A549 treated with AZD9567 at 1 μM for 4 hours (cell line): Measurements from ENCODE around the gene OR10S1. TPM values are rescaled to one million over a fixed set of nuclear protein-coding genes. Genes with fewer than 3 reads are reported as not detected.

Experiments
- total RNA-seq: library from RNA; stranded (reverse); fragments of 200-300 nt; extraction: Qiagen RNA extraction; gene quantifications from 5 replicates; pipeline ENCODE4 v1.2.3, GENCODE V29; 2022; ENCODE audit not compliant: insufficient read depth

The OR10S1 gene, protein sequence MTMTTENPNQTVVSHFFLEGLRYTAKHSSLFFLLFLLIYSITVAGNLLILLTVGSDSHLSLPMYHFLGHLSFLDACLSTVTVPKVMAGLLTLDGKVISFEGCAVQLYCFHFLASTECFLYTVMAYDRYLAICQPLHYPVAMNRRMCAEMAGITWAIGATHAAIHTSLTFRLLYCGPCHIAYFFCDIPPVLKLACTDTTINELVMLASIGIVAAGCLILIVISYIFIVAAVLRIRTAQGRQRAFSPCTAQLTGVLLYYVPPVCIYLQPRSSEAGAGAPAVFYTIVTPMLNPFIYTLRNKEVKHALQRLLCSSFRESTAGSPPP
- not detected in 5 replicates for total RNA-seq

DNA sequence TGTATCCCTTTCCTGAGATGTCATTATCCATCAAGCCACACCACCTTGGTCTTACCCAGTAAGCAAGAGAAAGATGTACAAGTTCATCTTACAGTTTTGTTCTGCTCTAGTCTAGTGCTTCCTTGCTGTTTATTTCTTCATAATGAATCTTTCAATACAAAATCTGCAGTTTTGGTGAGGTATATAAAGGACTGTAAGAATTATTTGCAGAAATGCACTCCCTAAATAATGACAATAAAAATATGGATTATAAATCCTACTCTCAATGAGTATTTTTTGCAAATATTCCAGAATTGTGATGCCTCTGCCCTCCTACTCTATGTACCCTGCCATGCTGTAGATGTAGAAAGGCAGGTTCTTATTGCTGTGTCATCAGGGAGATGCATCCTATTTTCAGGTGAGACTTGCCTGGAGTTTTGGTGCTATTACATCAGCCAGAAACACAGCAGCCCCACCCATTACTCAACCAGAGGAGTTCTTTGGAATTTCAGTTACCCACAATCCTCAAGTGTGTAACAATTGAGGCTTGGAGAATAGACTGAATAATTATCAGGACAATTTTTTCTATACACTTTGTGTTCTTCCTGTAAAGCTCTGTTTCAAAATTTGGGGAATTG, at the start of gene OR10S1:
TSS of gene OR10S1 (minus strand) at position 51 of the 617 bp plus-strand sequence. CDS start 117 bp downstream, outside the sequence.

DNA sequence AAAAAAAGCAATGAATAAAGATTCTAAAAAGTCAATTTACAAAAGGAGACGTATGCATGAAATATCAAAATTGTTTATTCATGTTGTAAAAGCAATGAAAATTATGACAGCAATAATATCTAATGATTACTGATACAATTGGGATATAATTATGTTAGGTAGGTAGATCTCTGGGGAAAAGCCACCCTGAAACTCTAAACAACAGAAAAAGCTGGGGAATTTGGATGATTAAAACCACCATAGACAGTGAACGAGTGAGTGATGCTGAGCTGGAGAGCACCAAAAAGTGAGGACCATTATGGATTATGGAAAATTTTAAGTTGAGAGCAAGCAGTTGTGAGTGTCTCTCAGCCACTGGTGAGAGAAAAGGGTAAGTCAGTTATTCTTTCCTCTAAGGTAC, 48.9 kb upstream of the OR10S1 start, which contains the start of gene OR10G8:
TSS of gene OR10G8 (plus strand) at position 301 of the 400 bp plus-strand sequence. CDS start 2,825 bp downstream, outside the sequence.

DNA sequence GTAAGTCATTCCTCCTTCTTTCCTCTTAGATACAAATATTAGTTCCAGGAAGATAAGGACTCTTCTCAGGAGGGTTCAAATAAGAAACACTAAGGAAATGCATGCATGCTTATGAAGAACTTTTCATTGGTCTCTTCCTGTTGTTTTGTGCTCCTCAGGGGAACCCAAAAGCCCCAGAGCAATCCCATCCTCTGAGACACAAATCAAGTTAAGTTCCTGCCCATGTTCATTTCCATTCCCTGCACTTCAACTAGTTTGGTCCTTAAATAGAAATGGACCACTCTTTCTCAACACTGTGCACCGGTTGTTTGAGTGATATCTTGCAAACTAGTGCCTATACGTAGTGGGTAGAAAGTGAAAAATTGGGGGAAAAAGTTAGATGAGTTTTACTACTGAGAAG, 35.1 kb upstream of the OR10S1 start, which contains the start of gene OR10G4:
TSS of gene OR10G4 (plus strand) at position 301 of the 400 bp plus-strand sequence. CDS start 2,578 bp downstream, outside the sequence.

DNA sequence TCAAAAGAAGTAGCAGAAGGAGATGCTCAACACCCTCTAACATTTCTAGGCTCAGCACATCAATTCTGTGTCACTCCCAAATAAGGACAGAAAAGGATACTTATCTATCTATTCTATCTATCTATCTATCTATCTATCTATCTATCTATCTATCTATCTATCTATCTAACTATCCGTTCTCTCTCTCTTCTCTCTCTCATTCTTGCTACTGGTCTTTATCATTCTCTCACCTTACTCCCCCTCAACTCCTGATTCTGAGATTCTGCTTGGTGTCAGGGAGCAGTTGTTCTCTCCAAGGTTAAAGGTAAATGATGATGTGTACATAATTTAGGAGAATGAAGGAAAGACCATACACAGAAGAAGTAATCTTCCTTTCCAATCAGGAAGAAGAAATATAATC, 17.5 kb upstream of the OR10S1 start, which contains the start of gene OR10G6:
TSS of gene OR10G6 (minus strand) at position 43 of the 400 bp plus-strand sequence. CDS start at position 43, 0 bp downstream.

DNA sequence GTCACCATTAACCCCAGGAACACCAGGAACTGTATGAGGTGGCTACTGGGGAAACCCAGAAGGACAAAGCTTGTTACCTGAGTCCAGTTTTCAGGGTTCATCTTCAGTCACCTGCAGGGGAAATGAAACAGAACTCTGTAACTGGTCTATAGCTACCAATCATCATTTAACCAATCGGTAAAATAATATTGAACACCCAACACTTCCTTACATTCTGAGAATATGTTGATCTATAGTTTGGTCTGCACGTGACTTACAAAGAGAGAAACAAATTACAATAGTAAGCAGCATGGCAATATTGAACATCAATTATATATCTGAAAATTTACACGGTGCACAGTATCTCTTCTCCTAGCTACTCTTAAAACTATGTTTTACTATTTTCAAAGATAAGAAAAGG, 33.8 kb downstream of the OR10S1 start, which contains the start of gene OR6T1:
TSS of gene OR6T1 (minus strand) at position 101 of the 400 bp plus-strand sequence. CDS start at position 101, 0 bp downstream.

DNA sequence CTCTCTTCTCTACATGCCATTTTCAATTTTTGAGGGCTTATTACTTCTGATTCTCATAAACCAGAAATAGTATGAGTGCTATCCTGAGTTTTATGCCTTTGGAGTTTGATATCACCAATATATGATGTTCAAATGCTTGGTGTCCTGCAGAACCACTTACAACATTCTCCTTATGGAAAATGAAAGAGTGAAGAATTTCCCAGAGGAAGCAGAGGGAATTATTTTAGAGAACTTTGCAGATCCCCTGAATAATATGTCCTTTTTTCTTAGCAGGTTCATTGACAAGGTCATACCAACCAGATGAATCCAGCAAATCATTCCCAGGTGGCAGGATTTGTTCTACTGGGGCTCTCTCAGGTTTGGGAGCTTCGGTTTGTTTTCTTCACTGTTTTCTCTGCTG, 38.3 kb downstream of the OR10S1 start, which contains the start of gene OR4D5:
TSS of gene OR4D5 (plus strand) at position 301 of the 400 bp plus-strand sequence. CDS start at position 301, 0 bp downstream.

Other genes starting within 250 kb of the OR10S1 start
- gene ZNF202, start 236.1 kb downstream of the OR10S1 start, total RNA-seq = 5.2 to 10.1 TPM (median 9.5 TPM) in 5 replicates
- not detected in 5 replicates for gene OR6X1, start 223.3 kb downstream of the OR10S1 start, total RNA-seq
- gene OR6M1, start 171.4 kb downstream of the OR10S1 start, total RNA-seq = not detected in 5 replicates
- not detected in 5 replicates for gene TMEM225, start 92.1 kb downstream of the OR10S1 start, total RNA-seq
- gene OR8D4, start 75.6 kb downstream of the OR10S1 start, total RNA-seq = not detected in 5 replicates
- not detected in 5 replicates for gene OR4D5, start 38.2 kb downstream of the OR10S1 start, total RNA-seq
- not detected in 5 replicates for gene OR6T1, start 33.9 kb downstream of the OR10S1 start, total RNA-seq
- not detected in 5 replicates for gene OR10G6, start 17.4 kb upstream of the OR10S1 start, total RNA-seq
- not detected in 5 replicates for gene OR10G4, start 35.2 kb upstream of the OR10S1 start, total RNA-seq
- gene OR10G9, start 45.2 kb upstream of the OR10S1 start, total RNA-seq = not detected in 5 replicates
- gene OR10G8, start 49.0 kb upstream of the OR10S1 start, total RNA-seq = not detected in 5 replicates
- gene OR10G7, start 63.5 kb upstream of the OR10S1 start, total RNA-seq = not detected in 5 replicates
- gene VWA5A, start 137.7 kb upstream of the OR10S1 start, total RNA-seq = 0.20 to 0.25 TPM (median 0.23 TPM) in 4 of 5 replicates, not detected in the other
- not detected in 5 replicates for gene OR10D3, start 205.6 kb upstream of the OR10S1 start, total RNA-seq